ENCODE measurements around the gene TRH.
"Not testable (repeated sequence)": the region's sequence is repeated elsewhere in the genome, so short reads cannot be mapped to it uniquely, and the experiment has no call there.

The TRH gene

DNA sequence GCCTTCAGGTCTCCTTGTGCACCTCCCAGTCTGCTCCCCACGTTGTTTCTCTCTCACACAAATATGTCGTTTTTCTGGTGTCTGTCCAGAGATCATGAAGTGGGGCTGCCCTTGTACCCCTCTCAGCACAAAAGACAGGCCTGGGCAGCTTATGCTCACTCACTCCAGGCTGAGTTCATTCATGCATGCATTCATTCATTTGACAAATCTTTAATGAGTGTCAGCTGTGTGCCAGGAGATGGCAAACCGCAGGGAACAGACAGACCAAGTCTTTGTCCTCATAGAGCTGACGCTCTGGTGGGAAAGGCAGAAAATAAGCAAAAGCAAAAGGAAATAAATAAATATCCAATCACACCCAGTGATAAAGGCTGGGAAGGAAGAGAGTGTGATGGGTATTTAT, 7.6 kb upstream of the TRH start:
- DNase-seq: no peak

DNA sequence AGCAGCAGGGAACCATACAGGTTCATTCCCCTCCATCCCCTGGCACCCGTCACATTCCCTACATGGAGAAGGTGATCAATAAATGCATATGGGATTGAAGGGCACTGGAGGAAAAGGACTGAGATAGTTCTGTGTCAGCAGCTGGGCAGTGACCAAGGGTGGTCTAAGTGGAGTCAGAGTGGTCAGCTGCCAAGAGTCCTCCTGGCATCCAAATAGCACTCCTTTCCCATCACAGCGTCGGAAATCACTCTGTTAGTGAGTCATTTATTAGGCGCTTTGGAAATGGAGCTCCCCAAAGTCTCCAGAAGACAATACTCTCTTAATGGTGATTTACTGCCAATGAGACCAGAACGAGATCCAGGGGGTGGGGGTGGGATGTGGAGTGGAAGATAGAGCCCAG, 6.8 kb upstream of the TRH start:
- no peak for DNase-seq

DNA sequence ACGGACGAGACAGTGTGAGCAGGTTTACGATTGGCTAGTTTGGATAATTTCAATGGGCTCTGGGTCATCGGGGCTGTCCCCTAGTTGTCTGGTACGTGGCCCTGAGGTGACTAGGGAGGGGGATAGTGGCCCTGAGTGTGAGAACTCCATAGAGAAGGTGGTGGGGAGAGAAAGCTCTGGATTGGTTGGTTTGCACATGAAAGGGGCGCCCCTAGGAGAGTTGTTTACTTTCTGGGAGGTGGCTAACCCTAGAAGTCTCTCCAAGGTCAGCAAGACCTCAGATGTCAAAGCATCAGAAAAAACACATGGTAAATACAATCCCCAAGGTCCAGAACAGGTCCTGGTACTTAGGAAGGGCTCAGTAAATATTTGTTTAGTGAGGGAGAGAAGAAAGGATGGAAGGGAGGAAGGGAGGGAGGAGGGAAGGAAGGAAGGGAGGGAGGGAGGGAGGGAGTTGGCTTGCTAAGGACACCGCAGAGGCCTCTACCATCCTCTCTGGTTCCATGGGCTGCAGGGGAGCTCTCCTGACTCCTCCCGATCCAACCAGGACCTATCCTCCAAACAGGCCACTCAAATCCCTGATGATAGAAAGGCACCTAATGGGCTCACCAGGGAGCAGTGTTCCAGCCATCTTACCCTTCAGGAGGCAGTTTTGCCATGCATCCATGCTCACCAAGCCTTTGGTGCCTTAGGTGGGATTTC, 3.0 kb upstream of the TRH start:
- peak in 1 of 3 experiments; percentile 37 for DNase-seq

DNA sequence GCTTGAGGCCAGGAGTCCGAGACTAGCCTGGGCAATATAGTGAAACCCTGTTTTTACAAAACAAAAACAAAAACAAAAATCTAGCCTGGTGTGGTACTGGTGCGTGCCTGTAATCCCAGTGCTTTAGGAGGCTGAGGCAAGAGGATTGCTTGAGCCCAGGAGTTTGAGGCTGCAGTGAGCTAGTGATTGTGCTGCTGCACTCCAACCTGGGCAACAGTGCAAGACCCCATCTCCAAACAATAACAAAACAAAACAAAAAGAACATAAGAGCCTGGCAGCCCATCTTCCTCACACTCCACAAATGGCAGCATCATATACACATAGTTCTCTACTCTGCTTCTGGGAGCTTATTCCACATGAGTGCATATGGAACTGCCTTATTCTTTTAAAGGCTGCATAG, 2.2 kb upstream of the TRH start:
- DNase-seq: no peak

DNA sequence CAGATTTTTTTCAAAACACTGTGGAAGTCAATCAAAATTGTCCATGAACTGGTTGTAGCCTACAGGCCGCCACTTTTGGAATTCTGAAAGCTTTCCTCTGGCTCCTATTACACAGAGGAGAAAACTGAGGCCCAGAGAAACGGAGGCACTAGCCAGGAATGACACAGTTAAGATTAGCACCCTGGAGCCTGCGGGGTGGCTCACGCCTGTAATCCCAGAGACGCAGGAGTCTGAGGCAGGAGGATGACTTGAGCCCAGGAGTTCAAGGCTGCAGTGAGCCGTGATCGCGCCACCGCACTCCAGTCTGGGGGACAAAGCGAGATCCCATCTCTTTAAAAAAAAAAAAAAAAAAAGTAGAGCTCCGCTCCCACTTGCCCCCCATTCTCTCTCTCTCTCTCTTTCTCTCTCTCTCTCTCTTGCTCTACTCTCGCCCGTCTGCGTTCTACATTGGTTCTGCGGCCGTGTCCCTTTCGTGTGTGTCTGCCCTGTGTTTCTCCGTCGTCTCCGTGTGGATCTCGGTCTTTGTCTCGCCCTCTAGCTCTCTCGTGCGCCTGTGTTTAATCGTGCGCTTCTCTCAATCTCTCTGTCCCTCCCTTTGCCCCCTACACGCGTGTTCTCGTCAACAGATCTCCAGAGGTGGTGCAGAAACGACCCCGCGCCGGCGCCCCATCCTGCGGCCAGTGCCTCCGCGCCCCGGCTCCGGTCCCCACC, 512 bp upstream of the TRH start:
- no peak for DNase-seq

DNA sequence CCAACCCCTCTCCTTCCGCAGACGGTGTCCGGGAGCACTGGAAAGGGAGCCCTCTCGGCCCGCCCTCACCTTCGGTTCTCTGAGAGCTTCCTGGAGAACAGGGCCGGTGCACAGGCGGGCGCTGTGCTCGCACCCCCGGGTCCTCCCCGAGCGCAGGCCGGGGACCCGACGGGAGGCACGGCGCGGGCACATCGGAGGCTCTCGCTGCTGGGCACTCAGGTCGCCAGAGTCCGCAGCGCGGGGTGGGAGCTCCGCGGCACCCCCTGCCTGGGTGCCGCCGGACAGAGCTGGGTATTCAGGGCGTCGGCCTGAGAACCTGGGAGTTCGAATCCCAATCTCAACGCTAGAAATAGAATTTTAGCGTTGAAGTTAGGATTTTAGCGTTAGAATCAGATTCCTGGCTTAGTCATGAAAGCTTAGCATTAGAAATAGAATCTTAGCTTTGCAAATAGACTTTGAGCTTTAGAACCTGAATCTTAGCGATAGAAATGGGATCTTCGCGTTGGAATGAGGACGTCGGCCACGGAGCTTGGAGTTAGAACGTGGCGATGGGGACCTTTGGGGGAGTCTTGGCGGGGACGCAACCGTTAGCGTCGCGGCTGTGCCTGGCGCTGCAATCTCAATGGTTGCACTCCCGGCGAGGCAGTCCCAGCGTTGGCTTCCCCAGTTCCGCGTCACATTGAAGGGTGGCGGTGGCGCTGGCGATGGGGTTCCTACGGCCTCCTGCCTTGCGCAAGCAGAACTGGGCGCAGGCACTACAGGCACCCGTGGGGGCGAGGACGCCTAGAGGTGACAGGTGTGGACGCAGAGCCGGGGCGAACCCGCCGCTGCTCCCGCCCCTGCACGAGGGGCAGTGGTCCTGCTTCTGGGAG, 549 bp downstream of the TRH start:
- DNase-seq: peak in 2 of 3 experiments; percentile 53 to 72

DNA sequence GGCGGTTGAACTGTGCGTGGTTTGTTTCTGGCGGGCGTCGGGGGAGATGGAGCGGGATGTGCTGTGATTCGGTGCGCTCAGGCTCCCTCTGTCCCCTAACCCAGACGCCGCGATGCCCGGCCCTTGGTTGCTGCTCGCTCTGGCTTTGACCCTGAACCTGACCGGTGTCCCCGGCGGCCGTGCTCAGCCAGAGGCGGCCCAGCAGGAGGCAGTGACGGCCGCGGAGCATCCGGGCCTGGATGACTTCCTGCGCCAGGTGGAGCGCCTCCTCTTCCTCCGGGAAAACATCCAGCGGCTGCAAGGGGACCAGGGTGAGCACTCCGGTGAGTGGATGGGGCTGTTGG, 1.2 kb downstream of the TRH start:
- DNase-seq: peak in 1 of 3 experiments; percentile 72

DNA sequence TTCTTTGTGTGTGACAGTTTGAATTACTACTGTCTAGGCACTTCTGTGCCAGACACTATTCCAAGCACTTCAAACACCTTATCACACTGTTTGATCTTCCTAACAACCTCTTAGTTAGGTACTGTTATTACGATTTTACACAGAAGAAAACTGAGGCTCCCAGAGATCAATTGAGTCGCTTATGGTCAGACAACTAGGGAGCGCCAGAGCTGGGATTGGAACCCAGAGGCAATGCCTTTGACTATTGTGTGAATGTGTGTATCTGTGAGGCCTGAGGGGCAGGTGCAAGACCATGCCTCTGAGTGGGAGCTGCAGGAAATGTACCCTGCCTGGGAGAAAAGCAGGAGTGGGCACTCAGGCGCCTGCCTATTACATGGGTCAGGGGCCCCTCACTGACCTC, 1.8 kb downstream of the TRH start:
- no peak for DNase-seq

DNA sequence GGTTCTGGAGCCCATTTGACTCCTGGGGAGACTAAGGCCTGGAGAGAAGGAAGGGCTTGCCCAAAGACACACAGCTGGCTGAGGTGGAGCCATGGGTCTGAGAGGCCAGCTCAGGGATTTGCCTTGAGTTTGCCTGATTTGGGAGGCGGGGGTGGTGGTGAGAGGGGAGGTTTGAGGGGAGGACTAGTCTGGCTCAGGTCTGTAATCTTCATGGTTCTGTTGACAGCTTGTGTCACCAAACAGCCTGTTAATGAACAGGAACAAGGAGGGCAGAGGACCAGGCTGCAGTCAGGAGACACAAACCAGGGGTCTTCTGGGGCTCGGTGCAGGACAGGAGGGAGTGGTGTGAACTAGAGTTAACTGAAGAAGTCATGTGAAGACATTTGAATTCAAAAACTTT, 3.6 kb downstream of the TRH start:
- no peak for DNase-seq

DNA sequence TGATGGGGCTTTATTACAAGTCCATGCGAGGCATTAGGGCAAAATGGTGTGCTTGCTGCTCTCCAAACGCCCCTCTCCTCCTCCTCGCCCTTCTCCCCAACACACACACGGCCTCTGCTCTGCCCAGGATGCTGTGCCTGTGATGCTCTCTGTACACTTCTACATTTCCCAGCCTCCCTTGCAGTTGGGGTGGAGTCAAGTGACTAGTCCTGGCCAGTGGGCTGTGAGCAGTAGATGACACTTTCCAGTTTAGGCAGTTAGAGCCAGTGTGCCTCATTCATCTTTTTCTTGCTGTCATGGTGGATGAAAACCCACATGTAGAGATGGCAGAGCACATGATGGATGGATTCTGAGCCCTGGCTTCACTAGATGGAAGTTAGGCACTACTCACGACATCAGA, 5.4 kb downstream of the TRH start:
- DNase-seq: no peak

DNA sequence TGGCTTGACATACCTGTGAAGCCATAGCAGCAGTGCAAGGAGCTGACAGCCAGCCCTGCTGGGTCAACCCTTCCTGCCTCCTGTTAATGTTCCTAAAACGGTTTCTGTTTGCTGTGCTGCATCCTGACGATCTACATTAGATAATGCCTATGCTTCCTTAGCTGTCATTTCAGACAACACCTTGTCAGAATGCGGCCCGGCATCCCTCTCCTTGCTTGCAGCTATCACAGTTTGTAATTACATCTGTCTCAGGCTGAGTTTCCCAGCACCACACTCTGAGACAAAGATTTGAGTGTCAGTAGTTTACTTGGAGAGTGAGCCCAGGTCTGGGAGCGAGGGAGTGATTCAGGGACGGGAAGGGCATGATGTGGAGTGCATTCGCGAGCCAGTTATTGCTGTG, 9.0 kb downstream of the TRH start:
- DNase-seq: no peak

DNA sequence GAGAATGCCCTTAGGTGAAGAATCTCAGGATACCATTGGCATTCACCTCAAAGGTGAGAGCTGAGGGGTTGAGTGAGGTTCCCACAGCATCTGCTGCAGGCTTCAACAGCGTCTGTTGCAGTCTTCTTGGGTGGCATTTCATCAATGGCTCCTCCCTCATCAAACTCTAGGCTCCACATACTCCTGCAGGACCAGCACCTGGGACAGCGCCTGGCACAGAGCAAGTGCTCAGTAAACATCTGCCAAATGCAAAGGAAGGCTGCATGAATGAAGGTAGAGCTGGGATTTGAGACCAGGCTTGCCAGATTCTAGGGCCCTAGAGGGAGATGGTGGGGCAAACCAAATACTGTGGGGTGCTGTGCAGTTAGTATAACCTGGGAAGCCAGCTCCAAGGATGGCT, 9.6 kb downstream of the TRH start:
- DNase-seq: no peak

DNA sequence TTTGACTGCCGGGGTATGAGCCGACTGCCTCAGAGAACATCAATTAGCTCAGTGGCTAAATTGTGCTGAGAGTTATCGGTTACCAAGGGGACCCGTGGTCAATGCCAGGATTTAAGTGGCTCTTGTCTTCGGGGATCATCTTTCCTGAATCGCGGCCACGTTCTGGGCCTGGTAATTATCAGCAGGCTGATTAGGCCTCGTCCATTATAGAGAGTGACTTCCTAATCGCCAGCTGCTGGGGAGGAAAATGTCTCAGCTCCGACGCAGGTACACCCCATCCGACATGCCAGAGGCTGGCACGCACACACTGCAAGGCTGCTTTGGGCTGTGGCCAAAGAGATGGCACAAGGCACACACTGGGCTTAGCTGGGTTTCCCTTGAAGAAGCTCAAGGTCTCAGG, 10.6 kb downstream of the TRH start:
- DNase-seq: peak; percentile 49 to 97 (median 82)

DNA sequence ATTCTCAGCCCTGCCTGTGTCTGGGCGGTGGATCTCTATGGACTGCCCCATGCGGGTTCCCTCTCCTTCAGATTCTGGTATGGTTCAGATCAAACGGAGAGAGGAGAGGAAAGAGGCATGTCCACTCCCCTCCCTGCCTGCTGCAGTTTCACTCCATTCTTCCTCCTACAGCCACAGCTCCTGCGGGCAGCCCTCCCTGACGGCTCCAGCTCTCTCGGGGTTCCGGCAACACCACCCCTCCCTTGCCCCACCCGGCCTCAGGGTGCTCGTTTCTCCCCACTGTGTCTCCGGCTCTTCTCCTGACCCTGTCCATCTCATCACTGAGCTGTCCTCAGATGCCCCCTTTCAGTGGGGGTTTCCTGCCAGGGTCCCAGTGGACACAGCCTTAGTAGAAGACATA, 13.9 kb downstream of the TRH start:
- DNase-seq: no peak

DNA sequence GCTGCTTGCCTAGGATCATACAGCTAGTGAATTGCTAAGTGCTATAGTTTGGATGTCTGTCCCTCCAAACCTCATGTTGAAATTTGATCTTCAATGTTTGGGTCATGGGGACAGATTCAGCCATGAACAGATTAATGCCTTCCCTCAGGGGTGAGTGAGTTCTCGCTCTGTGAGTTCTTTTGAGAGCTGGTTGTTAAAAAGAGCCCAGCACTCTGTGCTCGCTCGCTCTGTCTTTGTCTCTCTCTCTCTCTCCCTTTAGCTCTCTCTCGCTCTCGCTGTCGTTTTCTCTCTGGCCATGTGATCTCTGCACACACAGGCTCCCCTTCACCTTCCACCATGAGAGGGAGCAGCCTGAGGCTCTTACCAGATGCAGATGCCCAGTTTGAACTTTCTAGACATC, 14.9 kb downstream of the TRH start:
- DNase-seq: peak in 1 of 3 experiments; percentile 27

DNA sequence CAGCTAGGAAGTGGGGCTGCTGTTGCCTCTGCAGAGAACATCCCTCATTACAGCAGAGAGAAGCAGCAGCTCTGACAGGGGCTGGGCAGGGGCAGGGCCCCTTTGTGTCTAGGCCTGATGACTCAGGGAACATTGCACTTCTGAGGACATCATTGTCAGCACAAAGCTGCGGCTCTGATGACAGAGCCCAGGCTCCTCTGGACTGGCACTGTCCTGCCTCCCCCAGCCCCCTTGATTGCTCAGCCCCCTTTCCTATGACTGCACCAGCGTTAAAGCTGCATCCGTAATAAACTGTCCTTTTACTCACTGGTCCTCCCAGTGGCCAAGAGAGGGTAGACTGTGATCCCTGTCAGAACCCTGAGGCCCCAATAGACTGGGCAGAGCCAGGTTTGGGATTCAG, 18.3 kb downstream of the TRH start:
- DNase-seq: peak in 2 of 3 experiments; percentile 13 to 32

DNA sequence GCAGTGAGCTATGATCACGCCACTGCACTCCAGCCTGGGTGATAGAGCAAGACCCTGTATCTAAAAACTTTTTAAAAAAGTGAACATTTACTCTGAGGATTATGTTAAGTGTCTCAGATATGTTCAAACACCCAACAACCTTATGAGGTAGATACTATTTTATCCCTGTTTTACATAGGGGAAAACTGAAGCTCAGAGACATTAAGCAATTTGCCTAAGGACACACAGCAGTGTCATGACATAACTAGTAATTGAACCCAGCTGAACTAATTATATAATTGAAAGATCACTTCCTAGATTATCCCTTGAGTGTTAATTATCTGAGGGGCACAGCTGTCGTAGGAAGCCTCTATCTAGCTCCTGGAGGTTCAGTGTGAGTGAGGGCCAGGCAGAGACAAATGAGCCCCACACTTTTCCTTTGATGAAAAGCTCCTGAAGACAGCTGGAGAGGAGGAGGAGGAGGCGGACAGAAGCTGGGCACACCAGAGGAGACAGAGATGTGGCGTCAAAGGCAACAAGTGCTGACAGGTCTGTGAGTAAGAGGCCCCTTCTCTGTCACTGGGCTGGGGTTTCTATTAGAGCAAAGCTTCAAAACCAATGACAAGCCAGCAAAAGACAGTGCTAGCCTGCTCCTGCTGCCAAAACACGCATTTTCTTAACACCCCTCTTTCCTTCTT, 20.5 kb downstream of the TRH start:
- DNase-seq: peak in 2 of 3 experiments; percentile 13 to 64

DNA sequence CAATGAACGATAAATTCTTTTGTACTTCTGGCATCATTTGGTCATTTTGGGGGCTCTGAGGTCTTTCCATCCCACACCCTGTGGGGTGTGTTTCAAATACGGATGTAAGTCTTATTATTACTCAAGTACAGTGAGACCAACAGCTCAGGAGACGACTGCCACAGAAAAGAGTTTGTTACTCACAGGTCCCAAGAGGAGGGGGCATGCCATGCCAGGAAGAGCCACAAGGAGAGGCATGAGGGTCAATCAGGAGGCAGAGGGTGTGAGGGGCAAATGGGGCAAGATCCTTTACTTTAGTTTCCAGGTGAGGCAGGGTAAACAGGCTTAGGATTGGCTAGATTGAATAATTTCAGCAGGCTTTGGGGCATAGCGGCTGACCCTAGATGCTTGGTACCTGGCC, 21.6 kb downstream of the TRH start:
- no peak for DNase-seq

DNA sequence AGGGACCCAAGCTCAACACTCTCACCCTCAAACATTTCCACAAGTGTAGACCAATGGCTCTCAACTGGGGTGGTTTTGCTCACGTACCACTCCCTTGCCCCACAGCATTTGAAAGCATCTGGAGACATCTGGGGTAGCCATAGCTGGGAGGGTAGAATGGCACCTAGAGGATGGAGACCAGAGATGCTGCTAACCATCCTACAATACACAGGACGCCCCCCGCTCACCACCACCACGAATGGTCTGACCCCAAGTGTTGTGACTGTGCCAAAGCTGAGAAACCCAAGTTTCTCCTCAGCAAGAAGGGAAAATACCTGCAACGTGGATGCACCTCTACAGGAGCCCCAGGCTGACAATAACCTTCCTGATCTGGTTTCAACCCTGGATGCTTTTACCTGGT, 24.7 kb downstream of the TRH start:
- DNase-seq: not testable (repeated sequence)

DNA sequence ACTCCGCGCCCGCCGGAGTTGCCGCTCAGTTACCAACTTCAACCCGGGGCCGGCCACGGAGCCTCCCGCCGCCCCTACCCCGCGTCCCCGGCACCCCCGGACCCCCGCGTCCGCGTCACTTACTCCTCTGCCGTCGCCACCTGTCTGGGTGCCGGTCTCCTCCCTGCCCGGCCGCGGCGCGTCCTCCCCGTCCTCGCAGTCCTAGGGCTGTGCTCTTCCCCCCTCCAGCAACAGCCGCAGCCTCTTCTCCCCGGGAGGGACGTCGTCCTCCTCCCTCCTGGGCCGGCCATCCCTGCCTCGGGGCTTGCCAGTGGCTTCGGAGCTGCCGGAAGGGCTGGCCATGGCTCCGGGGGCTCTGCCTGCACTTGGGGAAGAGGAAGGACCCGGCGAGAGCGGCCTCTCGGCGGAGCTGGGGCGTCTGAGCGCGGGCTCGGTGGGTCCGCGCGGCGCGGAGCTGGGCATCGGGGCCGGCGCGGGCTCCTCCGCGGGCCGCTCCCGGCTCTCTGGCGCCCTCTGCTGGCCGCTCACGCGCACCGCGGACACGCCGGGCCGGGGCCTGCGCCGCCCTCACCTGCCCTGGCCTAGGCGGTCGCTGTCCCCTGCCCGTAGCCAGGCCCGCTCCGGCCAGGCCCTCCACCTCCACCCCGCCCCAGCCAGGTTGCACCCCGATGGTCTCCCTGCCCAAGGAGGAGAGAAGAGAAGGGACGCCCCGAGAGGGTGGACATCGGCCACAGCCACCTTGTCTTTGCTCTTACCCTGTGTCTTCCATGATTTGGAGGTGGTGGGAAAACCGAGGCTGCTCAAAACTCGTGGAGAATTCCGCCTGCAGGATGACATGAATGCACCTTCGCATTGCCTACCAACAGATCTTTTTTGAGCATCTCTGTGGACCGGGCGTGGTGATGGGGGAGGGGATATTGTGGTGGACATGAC, 28.4 kb downstream of the TRH start:
- peak; percentile 57 to 81 (median 78) for DNase-seq

DNA sequence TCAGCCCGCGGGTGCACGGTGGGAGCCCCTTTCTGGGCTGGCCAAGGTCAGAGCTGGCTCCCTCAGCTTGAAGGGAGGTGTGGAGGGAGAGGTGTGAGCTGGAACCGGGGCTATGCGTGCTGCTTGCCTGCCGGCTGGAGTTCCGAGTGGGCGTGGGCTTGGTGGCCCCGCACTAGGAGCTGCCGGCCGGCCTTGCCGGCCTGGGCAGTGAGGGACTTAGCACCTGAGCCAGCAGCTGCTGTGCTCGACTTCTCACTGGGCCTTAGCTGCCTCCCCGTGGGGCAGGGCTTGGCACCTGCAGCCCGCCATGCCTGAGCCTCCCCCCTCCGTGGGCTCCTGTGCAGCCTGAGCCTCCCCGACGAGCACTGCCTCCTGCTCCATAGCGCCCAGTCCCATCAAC, 36.0 kb downstream of the TRH start:
- DNase-seq: no peak

DNA sequence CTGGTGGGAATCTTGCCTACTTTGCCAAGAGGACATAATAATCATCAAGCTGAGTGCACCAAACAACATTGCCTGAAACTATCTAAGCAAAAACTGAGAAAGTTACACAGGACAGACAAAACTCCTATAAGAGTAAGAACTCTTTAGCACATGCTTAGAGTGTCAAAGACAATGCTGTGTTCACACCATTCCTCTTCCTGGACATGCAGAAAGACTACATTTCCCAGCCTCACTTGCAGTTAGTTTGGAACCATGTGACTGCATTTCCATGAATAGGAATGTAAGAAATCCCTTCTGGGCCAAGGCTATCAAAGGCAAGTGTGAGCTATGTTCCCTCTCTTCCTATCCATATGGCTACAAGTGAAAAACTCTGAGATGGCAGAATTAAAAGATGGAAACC, 37.6 kb downstream of the TRH start:
- not testable (repeated sequence) for DNase-seq

Measured in NCI-H1417 (cell line).